LNCAP (cell line): ENCODE results near the gene FHIT.

Source experiments
- CTCF ChIP-seq: fragments of 450-650 bp; IDR thresholded peaks from 2 replicates; pipeline ENCODE4 v1.5.1; 2017; ENCODE audit warnings: mild to moderate bottlenecking

The FHIT gene

DNA sequence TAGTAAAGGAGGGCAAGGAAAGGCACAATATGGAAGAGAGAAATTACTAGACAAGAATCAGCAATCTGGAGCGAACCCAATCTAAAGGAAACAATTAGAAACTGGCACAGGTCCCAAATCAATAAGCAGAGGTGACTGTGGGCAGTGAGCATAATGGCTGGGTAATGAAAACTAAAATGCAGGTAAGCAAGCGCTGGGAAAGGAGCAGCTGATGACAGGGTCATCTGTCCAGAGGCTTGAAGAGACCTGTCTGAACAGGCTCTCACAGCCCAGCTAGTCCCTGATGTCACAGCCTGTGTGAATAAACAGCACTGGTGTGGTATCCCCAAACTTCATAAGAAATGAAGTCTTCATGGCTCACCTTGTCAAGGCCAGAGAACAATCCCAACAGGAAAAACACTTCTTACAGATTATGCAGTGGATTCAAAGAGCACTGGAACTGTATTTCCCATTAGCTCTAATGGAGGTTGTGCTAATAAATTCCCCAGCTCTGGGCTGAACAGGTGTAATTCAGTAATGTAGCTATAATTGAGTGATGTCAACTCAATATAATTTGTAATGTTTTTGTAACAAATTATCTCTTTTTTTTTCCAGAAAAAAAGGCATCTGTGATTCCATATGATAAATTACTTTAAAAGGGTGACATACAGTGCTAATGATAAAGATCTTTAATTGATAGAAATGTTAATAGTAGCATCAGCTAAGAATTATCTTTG lies 197.3 kb downstream of the FHIT start:
- TF ChIP-seq CTCF: no peak

GRCh38 chr3:61052851-61053250 lies 198.4 kb downstream of the FHIT start:
- no peak for TF ChIP-seq CTCF

DNA sequence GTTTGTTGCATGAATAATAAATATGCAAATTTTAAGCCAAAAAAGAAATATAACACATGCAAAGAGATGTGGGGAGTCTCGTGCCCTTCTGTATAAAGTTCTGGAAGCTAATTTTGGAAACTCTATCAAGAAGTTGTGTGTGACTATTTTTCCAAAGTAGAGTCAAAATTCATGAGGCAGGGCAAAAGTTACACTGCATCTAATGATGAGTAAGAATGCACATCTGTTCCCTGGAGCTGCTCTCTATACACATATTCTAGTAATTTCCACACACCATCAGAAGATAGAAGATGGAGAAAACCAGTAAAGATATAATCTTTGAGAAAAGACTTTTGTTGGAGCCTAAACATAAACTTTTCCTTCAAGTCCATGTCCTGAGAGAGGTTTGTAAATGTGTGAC lies 199.6 kb downstream of the FHIT start:
- TF ChIP-seq CTCF: no peak

GRCh38 chr3:61043156-61043555 lies 208.1 kb downstream of the FHIT start:
- TF ChIP-seq CTCF: no peak

- TF ChIP-seq CTCF: no peak
Measured at GRCh38 chr3:61040618-61041017, 210.6 kb downstream of the FHIT start.

DNA sequence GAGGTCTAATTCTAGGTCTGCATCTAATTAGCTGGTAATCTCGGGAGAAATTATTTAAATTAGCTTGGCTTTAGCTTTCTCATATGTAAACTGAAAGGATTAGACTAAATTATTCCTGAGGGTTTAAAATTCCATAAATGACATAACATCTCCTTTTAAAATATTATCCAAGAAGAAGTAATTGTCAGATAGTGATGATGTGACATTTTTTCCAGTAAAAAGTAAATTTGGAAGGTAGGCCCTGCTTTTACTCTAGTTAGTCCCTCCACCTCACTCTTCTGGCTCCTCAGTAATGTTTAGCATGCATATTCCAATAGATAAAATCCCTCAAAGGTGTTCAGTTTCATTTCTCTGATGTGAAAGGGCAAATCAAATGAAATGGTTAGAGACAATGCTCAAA lies 215.7 kb downstream of the FHIT start:
- no peak for TF ChIP-seq CTCF

DNA sequence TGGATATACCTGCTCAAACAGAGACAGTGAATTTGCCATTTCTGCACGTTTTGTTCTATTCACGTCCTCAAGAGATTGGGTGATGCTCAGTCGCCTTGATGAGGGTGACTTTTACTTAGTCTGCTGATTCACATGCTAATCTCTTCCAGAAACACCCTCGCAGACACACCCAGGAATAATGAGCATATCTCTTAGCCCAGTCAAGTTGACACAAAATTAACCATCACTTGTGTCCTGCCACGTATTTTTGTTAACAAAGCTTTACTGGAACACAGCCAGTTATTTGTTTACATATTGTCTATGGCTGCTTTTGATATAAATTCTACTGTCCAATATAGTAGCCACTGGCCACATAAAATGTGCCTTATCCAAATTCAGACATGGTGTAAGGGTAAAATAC lies 218.3 kb downstream of the FHIT start:
- no peak for TF ChIP-seq CTCF

DNA sequence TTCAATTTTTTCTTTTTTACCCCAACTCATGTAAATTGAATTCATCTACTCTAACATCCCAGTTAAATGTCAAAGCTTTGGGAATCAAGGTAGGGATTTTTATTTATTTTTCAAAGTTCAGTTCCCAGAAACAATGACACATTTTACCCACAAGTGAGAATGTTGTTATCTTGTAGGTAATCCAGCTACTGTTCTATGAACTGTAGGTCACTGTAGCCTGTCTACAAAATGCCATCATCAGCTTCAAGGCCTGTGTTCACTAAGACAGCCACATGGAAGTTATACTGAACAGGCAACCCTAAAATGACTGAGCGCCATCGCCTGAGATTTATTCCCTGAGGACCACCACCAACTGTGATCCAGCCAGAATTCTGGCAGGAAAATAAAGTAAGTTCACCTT lies 219.7 kb downstream of the FHIT start:
- no peak for TF ChIP-seq CTCF
